ENCODE results near the gene SPI1.

Gene SPI1

GRCh38 chr11:47357985-47358730 lies 20.2 kb downstream of the SPI1 start:
- DNase-seq (ENCODE audit: low spot score): no peak

DNA sequence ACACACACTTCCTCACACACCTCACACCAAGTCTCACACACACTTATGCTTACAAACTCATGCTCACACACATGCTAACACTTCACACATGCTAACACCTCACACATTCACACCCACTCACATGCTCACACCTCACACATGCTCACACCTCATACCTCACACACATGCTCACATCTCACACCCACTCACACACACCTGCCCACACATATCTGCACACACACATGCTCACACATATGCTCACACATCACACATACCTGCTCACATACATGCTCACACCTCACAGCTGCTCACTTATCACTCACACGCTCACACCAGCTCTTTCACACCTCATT lies 21.4 kb downstream of the SPI1 start:
- DNase-seq (ENCODE audit: low spot score): no peak

GRCh38 chr11:47356129-47356997 lies 22.0 kb downstream of the SPI1 start:
- DNase-seq (ENCODE audit: low spot score): no peak

DNA sequence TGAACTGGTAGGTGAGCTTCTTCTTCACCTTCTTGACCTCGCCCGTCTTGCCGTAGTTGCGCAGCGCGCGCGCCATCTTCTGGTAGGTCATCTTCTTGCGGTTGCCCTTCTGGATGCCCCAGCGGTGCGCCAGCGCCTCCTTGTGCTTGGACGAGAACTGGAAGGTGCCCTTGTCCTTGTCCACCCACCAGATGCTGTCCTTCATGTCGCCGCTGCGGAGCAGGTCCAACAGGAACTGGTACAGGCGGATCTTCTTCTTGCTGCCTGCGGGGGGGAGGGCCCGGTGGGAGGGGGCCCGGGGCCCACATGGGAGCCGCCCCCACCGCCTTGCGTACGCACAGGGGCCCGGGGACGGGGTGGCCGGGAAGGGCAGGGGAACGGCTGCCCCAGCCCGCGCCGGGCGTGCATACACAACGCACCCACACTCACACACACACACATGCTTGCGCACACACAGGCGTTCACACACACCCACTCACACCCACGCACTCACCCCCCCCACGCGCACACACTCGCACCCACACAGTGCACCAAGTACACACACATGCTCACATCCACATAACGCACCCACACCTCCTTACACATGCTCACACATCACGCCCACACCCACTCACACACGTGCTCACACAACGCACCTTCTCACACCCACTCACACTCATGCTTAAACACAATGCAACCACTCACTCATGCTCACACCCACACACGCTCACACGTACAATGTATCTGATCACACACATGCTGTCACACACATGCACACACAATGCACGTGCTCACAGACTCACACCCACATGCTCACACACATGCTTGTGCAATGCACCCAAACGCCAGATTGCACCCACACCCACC lies 22.8 kb downstream of the SPI1 start:
- DNase-seq (ENCODE audit: low spot score): no peak

- no peak for DNase-seq (ENCODE audit: low spot score)
These were observed 23.4 kb downstream of the SPI1 start for GRCh38 chr11:47354913-47355282.

- DNase-seq (ENCODE audit: low spot score): no peak
These were observed 24.2 kb downstream of the SPI1 start for GRCh38 chr11:47353978-47354774.

DNA sequence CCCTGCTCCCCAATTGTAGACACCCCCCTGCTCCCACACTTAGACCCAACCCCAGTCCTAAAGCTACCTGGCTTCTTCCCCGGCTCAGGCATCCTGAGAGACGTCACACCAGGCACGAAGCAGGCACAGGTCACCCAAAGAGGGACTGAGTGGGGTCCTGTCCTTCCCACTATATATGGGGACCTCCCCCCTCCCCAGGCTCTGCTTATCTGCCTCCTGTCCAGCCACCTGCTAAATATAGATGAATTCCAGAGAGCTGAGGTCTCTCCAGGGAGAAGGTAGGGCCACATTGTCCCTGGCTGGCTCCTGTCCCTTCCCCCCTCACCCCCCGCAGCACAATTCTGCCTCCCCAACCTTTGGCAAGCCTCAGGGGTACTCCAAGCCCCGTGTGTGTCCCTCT lies 25.8 kb downstream of the SPI1 start, which contains the start of gene MYBPC3:
Gene MYBPC3 (minus strand): TSS at position 147 of the 400 bp plus-strand sequence. CDS start 55 bp downstream, at position 92.
- DNase-seq (ENCODE audit: low spot score): no peak

GRCh38 chr11:47351156-47352126 lies 26.9 kb downstream of the SPI1 start:
- no peak for DNase-seq (ENCODE audit: low spot score)

DNA sequence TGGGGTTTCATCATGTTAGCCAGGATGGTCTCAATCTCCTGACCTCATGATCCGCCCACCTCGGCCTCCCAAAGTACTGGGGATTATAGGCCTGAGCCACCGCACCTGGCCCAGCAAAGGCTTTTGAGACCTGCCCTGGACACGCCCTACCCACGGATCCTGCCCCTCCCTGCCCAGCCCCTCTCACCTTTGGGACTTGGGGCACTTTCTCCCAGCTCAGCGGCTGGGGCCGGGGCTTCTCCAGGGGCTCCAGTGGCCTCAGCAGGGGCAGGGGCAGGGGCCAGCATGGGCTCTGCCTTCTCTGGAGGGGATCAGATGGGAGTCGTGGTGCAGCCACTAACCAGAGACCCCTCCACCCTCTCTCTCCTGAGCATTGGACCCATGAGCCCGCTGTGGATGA lies 28.0 kb downstream of the SPI1 start:
- DNase-seq (ENCODE audit: low spot score): no peak

DNA sequence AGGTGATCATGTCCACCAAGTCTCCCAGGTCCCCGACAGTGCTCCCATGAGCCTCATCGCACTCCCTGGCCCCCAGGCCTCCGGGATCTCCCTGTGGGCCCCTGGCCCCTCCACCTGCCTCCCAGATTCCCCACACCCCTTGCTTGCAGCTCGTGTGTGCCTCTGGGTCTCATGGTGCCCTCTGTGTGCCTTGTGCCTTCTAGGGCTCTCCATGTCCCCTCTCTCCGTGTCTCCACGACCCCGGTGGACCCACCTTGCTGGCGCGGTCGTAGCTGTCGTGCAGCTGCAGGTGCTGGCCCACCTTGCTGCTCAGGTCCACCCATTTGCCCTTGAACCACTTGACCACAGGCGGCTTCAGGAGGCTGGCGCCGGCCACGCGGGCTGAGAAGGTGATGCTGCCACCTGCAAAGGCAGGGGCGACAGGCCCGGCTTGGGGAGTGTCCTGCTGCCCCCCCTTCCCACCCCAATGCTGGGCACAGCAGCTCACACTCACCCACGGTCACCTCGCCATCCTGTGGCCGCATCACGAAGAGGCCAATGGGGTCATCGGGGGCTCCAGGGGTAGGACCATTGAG lies 28.7 kb downstream of the SPI1 start:
- DNase-seq (ENCODE audit: low spot score): no peak

DNA sequence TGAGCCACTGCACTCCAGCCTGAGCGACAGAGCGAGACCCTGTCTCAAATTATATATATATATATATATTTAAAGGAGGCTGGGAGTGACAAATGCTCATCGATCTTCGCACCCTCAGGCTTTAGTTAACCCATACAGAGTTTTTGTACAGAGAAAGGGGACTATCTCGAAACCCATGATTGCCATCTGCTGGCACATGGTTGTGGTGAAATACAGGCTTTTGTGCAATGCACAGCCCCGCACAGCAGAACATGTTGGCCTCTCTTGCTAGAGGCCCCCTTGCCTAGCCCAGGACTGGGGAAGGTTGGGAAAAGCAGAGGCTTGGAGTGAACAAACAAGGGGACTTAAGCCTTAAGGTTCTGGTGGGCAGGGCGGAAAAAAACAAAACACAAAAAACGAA lies 29.5 kb downstream of the SPI1 start:
- DNase-seq (ENCODE audit: low spot score): no peak

- DNase-seq (ENCODE audit: low spot score): no peak
These were observed 30.1 kb downstream of the SPI1 start for GRCh38 chr11:47348131-47348802.

DNA sequence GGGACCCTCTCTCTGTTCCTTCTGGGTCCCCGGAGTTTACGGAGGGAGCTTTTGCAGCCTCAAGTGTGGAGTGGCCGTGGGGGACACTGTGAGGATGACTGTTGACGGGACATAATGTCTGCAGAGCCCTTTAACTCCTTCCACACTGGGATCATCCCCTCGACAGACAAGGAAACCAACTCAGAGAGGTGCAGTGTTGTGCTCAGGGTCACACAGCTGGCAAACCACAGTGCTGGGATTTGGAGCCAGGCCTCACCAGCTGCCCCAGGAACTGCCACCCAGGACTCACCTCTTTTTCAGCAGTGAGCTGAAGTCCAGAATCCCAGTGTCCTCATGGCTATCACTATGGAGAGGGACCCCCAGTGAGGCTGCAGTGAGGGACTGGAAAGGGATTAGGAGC lies 31.2 kb downstream of the SPI1 start:
- no peak for DNase-seq (ENCODE audit: low spot score)

DNA sequence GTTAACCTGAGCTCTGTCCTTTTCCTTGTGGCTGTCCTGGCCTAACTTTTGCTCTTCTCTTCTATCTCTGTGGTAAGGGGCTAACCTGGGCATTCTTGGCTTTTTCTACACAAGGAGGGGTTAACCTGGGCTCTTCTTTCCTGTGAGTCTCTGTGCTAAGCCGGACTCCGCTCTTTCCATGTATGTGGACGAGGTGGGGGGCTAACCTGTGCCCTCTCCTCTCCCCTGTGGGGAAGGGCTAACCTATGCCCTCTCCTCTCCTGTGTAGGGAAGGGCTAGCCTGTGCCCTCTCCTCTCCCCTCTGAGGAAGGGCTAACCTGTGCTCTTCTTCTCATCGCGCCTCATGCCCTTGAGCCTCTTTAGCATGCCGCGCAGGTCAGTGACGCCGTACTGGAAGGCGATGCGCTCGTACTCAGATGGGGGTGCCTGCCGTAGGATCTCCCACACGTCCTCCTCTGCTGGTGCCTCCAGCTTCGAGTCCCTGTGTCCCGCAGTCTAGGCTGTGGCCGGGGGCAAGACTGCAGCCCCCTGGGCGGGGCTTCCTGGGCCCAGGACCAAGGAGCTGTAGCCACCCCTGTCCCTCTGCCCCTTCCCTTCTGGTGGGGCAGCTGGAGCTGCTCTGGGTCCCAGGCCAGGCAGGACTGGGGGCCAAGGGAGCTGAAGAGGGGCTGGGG lies 32.3 kb downstream of the SPI1 start:
- DNase-seq (ENCODE audit: low spot score): no peak

GRCh38 chr11:47342854-47343253 lies 35.5 kb downstream of the SPI1 start:
- DNase-seq (ENCODE audit: low spot score): no peak

- DNase-seq (ENCODE audit: low spot score): no peak
These were observed 36.1 kb downstream of the SPI1 start for GRCh38 chr11:47342036-47342803.

DNA sequence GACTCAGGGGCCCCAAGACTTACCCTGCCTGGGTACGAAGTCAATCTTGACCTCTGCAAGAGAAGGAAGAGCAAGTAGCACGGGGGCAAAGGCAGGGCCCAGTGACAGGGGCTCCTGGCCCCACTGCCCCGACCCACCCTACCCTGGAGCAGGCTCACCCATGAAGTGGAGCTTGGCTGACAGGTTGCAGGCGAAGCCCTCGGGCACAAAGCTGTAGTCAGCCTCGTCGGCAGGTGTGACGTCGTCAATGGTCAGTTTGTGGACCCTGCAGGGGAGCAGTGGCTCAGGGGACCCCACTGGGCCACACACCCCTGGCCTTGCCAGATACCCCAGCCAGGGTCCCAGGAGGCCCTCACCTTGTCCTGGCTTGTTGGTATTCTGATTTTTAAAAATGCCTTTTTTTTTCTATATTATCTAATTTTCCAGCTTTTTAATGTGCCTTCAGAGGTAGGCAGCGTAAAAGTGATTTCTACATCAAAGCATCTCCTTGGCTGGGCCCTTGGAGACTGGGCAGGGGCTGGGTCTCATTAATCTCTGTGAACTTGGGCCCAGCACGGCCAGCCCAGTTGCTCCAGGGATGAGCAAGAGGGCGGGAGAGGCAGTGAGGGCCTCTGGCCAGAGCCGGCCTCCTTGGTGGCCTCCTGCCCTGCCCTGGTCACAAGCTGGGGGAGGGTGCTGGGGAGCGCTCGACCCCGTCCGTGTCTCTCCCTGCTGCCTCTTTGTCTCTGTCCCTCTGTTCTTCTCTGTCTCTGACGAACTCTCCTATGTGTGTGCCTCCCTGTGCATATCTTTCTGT lies 37.2 kb downstream of the SPI1 start:
- DNase-seq (ENCODE audit: low spot score): no peak

Data from CD4-positive, alpha-beta T cell treated with Interleukin-15 for 4 hours (primary cell).